ENCODE results near the gene PABPC1L. TPM values are rescaled to one million over a fixed set of nuclear protein-coding genes. Genes with fewer than 3 reads are reported as not detected.

The PABPC1L gene
- total RNA-seq, 1 experiment from 2014 or later: 127 TPM

- Histone ChIP-seq H3K79me2 (ENCODE audit: insufficient read depth, low read length) (peaks cover 4% of the 10 kb centered on the region; the same call in 1 of the 2 replicates), H3K4me3 (replicated peaks in 1 of 2; ENCODE audit: low read depth in 1 of 2, low read length in 2 of 2) (no peak overlapping the region), H3K4me1 (ENCODE audit: control insufficient read depth in 1 of 2, insufficient read depth in 2 of 2, low read length in 2 of 2) (no peaks in the 10 kb centered on the region), H3K4me2 (ENCODE audit: low read length) (no peak overlapping the region), H3K9me2 (ENCODE audit: insufficient read depth) (no peaks in the 10 kb centered on the region), H4K20me1 (ENCODE audit: insufficient read depth) (no peaks in the 10 kb centered on the region), H3K9me3 (ENCODE audit: control insufficient read depth in 1 of 2, insufficient read depth in 1 of 2, low read depth in 1 of 2, low read length in 2 of 2) (no peaks in the 10 kb centered on the region), H2AFZ (ENCODE audit: low read depth, low read length, poor library complexity, severe bottlenecking) (no peak overlapping the region), H3K27ac (ENCODE audit: low read depth, low read length) (no peak overlapping the region), H3K27me3 (ENCODE audit: insufficient read depth, low read length) (no peaks in the 10 kb centered on the region), H3K9ac (ENCODE audit: low read length) (no peak overlapping the region), H3K36me3 (ENCODE audit: control insufficient read depth in 1 of 2, insufficient read depth in 2 of 2, low read length in 2 of 2) (peaks cover 30 to 32% of the 10 kb centered on the region in 2 experiments; a peak in 3 of 4 replicates)
- ChIA-PET CTCF (no interaction called here), POLR2A (no interaction called here), RAD21 (ENCODE audit: low non-redundant PET in 1 of 2, low total read pairs in 2 of 2, uncharacterized antibody in 2 of 2, unreplicated experiment in 2 of 2) (no interaction called here)
- no peak for TF ChIP-seq FOSL1 (IDR thresholded peaks at IDR 0.05; ENCODE audit: low read depth)
- no peak for TF ChIP-seq CBX3 (IDR thresholded peaks at IDR 0.05; ENCODE audit: low read depth)
- TF ChIP-seq TCF7L2 (IDR thresholded peaks at IDR 0.05; ENCODE audit: borderline replicate concordance, extremely low read depth, insufficient read depth, insufficient read length): no peak
- TF ChIP-seq CTCF (IDR thresholded peaks at IDR 0.05 in 2 of 3, conservative IDR thresholded peaks at IDR 0.05 in 1 of 3; ENCODE audit: borderline replicate concordance in 1 of 3, insufficient read depth in 1 of 3, low read depth in 2 of 3, low read length in 2 of 3): no peak
- TF ChIP-seq POLR2AphosphoS5 (IDR thresholded peaks at IDR 0.05; ENCODE audit: low read depth, low read length): no peak
- no peak for TF ChIP-seq POLR2A (IDR thresholded peaks at IDR 0.05; ENCODE audit: borderline replicate concordance, extremely low read depth, insufficient read depth, insufficient read length)
- TF ChIP-seq SRF (IDR thresholded peaks at IDR 0.05; ENCODE audit: low read depth): no peak
- no peak for TF ChIP-seq ZNF274 (IDR thresholded peaks at IDR 0.05; ENCODE audit: low read depth, low read length)
- no peak for TF ChIP-seq YY1 (IDR thresholded peaks at IDR 0.05; ENCODE audit: extremely low read depth, insufficient replicate concordance, low read depth, low read length)
- no peak for TF ChIP-seq EGR1 (IDR thresholded peaks at IDR 0.05; ENCODE audit: low read depth)
- TF ChIP-seq REST (IDR thresholded peaks at IDR 0.05; ENCODE audit: low read depth): no peak
- TF ChIP-seq RAD21 (IDR thresholded peaks at IDR 0.05; ENCODE audit: low read depth): no peak
- no peak for TF ChIP-seq CEBPB (IDR thresholded peaks at IDR 0.05; ENCODE audit: low read depth)
- TF ChIP-seq MAX (IDR thresholded peaks at IDR 0.05): no peak
- TF ChIP-seq SP1 (IDR thresholded peaks at IDR 0.05; ENCODE audit: low read depth): no peak
- no peak for TF ChIP-seq JUND (IDR thresholded peaks at IDR 0.05)
- TF ChIP-seq ATF3 (IDR thresholded peaks at IDR 0.05): no peak
- ATAC-seq (no peak), DNase-seq (ENCODE audit: low read depth, low spot score) (no peak)
- intact Hi-C loops (cut with micrococcal nuclease): no loop called here
- BruUV-seq (replicated peaks): no TSS peak
Measured at GRCh38 chr20:44918342-44918741, 8.5 kb downstream of the PABPC1L start.

Data from HCT116 (cell line).